Putamen (tissue), 1 donor: ENCODE results near the gene CDH11.

ENCODE experiments used
- DNase-seq: peaks from one replicate; pipeline ENCODE4 v3.0.0-alpha.2; 2016; ENCODE audit warnings: low spot score

Gene CDH11

GRCh38 chr16:64907844-64908243 lies 214.0 kb downstream of the CDH11 start:
- DNase-seq, result no peak

DNA sequence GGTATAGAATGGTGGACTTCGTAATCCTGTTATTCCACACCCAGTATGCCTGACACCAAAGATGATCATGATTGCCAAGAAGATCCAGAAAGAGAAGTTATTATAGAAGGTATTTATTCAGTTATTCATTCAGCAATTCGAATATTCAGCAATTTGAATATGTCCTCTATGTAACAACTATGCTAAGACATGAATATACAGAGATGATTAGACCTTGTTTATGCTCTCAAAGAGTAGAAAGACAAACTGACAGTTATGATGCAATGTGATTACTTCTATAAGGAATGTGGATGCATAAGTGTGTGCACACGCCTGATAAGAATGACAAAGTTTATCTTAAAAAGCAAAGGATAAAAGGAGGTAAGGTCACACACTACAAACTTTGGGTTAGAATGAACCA lies 218.1 kb downstream of the CDH11 start:
- DNase-seq, result no peak

- no peak for DNase-seq
These were observed 221.3 kb downstream of the CDH11 start for GRCh38 chr16:64900517-64900916.

DNA sequence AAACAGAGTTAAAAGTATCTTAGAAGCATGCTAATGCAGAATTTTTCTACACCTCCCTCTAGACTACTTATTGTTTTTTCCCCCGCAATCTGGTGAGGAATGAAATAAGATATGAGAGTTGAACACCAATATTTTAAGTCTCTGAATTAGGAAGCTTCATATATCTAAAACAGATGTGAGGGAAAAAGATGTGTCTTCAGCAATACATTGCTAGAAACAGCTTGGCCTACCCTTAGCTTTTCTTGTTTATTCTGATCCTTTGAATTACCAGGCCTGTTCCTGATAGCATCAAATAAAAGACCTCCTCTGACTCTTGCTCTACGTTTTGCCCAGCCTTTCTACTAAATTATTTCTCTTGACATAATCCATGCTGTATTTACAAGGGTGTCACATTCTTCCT lies 221.8 kb downstream of the CDH11 start:
- no peak for DNase-seq

DNA sequence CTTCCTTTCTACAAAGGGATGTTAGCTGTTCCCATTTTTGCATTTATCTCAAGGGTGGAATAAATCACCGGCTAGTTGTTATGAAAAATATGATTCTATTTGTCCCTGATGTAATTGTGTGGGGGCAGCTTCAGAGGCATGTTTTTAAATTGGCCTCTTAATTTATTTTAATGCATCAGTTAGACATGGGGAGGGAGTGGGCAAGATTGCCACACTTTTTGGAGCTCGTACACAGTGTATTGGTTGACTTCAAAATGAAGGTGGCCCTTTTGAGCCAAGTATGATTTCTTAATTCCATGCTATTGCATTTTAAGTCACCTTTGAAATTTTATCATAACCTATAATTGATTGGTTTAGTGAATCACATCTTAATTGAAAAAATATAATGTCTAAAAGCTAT lies 223.7 kb downstream of the CDH11 start:
- DNase-seq, result no peak
